KMS-11 (cell line): Measurements from ENCODE around the gene CPNE1.

Experiments used
- H2AFZ ChIP-seq: fragments of 200-600 bp; sonication (generic); 2 replicates; pipeline ENCODE4 v1.6.1; 2016; ENCODE audit warnings: antibody characterized with exemption, mixed run types, low read depth
- H3K27ac ChIP-seq: fragments of 200-600 bp; sonication (generic); 2 replicates; pipeline ENCODE4 v1.6.1; 2016; ENCODE audit warnings: mild to moderate bottlenecking, mixed run types
- H3K27me3 ChIP-seq: fragments of 200-600 bp; sonication (generic); 2 replicates; pipeline ENCODE4 v1.6.1; 2017; ENCODE audit warnings: mild to moderate bottlenecking, low read depth, mixed run types, moderate library complexity; ENCODE audit not compliant: insufficient read depth
- H3K36me3 ChIP-seq: fragments of 200-600 bp; sonication (generic); 2 replicates; pipeline ENCODE4 v1.6.1; 2017; ENCODE audit warnings: mild to moderate bottlenecking, mixed run types; ENCODE audit not compliant: insufficient read depth
- H3K4me1 ChIP-seq: fragments of 200-600 bp; sonication (generic); 2 replicates; pipeline ENCODE4 v1.6.1; 2016; ENCODE audit warnings: mild to moderate bottlenecking, low read depth, mixed run types; ENCODE audit not compliant: poor library complexity, severe bottlenecking
- H3K4me2 ChIP-seq: fragments of 200-600 bp; sonication (generic); 2 replicates; pipeline ENCODE4 v1.7.0; 2016; ENCODE audit warnings: mild to moderate bottlenecking, mixed run types
- H3K4me3 ChIP-seq: fragments of 200-600 bp; sonication (generic); IDR thresholded peaks from 2 replicates; pipeline ENCODE4 v1.6.1; 2017; ENCODE audit warnings: low read depth, low read length, mixed read lengths; ENCODE audit not compliant: insufficient read depth
- H3K79me2 ChIP-seq: fragments of 200-600 bp; sonication (generic); 2 replicates; pipeline ENCODE4 v1.6.1; 2016; ENCODE audit warnings: low read depth, mixed run types; ENCODE audit not compliant: insufficient read depth
- H3K9ac ChIP-seq: fragments of 200-600 bp; sonication (generic); 2 replicates; pipeline ENCODE4 v1.6.1; 2016; ENCODE audit warnings: mild to moderate bottlenecking, mixed run types
- H4K20me1 ChIP-seq: fragments of 200-600 bp; sonication (generic); 2 replicates; pipeline ENCODE4 v1.6.1; 2016; ENCODE audit warnings: mild to moderate bottlenecking, mixed run types; ENCODE audit not compliant: insufficient read depth
- CTCF ChIP-seq: fragments of 200-600 bp; sonication (generic); conservative IDR thresholded peaks from 2 replicates; pipeline ENCODE4 v1.6.1; 2017; ENCODE audit warnings: low read depth, mild to moderate bottlenecking, antibody characterized with exemption, low read length, moderate library complexity, mixed read lengths

Gene CPNE1

GRCh38 chr20:35583636-35584560 is 80.8 kb downstream of the CPNE1 start:
- H2AFZ ChIP-seq, result no peak overlapping the region
- H3K27me3 ChIP-seq, result no peaks in the 10 kb centered on the region
- H3K27ac ChIP-seq, result no peak overlapping the region
- no peaks in the 10 kb centered on the region for H3K79me2 ChIP-seq
- no peak for TF ChIP-seq CTCF
- H3K4me1 ChIP-seq, result no peaks in the 10 kb centered on the region
- H3K4me3 ChIP-seq, result no peak overlapping the region
- H3K4me2 ChIP-seq, result no peak overlapping the region
- H3K36me3 ChIP-seq, result no peaks in the 10 kb centered on the region
- H3K9ac ChIP-seq, result no peak overlapping the region
- H4K20me1 ChIP-seq, result no peaks in the 10 kb centered on the region

- Histone ChIP-seq H3K4me2 (no peak overlapping the region), H3K27me3 (no peaks in the 10 kb centered on the region), H3K9ac (no peak overlapping the region), H2AFZ (no peak overlapping the region), H3K79me2 (no peaks in the 10 kb centered on the region), H4K20me1 (no peaks in the 10 kb centered on the region), H3K27ac (no peak overlapping the region), H3K4me3 (no peak overlapping the region), H3K4me1 (no peaks in the 10 kb centered on the region), H3K36me3 (no peaks in the 10 kb centered on the region)
- no peak for TF ChIP-seq CTCF
These were observed 81.8 kb downstream of the CPNE1 start for GRCh38 chr20:35582741-35583404.

GRCh38 chr20:35582131-35582530 is 82.6 kb downstream of the CPNE1 start:
- Histone ChIP-seq H3K4me1 (no peaks in the 10 kb centered on the region), H3K79me2 (no peaks in the 10 kb centered on the region), H2AFZ (no peak overlapping the region), H3K27me3 (no peaks in the 10 kb centered on the region), H4K20me1 (no peaks in the 10 kb centered on the region), H3K36me3 (no peaks in the 10 kb centered on the region), H3K27ac (no peak overlapping the region), H3K4me3 (no peak overlapping the region), H3K9ac (no peak overlapping the region), H3K4me2 (no peak overlapping the region)
- TF ChIP-seq CTCF, result no peak

GRCh38 chr20:35579196-35579595 is 85.5 kb downstream of the CPNE1 start:
- H3K79me2 ChIP-seq, result no peaks in the 10 kb centered on the region
- H3K9ac ChIP-seq, result no peak overlapping the region
- H3K4me2 ChIP-seq, result no peak overlapping the region
- no peak for TF ChIP-seq CTCF
- H3K27ac ChIP-seq, result no peak overlapping the region
- no peak overlapping the region for H2AFZ ChIP-seq
- H4K20me1 ChIP-seq, result no peaks in the 10 kb centered on the region
- no peaks in the 10 kb centered on the region for H3K27me3 ChIP-seq
- H3K4me3 ChIP-seq, result no peak overlapping the region
- H3K36me3 ChIP-seq, result no peaks in the 10 kb centered on the region
- H3K4me1 ChIP-seq, result no peaks in the 10 kb centered on the region
